GM23338 (cell line): ENCODE measurements around the gene RBM23.

Source experiments
- CREB1 ChIP-seq: fragments of 250-450 bp; sonication (Bioruptor Pico); IDR thresholded peaks from 2 replicates; pipeline ENCODE4 v1.5.0; 2020; ENCODE audit warnings: low read depth, mild to moderate bottlenecking, moderate library complexity
- EZH2 ChIP-seq: fragments of 200-600 bp; sonication (generic); IDR thresholded peaks from one replicate; pipeline ENCODE4 v1.8.0; 2017; ENCODE audit warnings: antibody characterized with exemption, mild to moderate bottlenecking, low read depth; ENCODE audit not compliant: unreplicated experiment
- EZH2phosphoT487 ChIP-seq: fragments of 200-600 bp; sonication (generic); IDR thresholded peaks from one replicate; pipeline ENCODE4 v1.8.1; 2018; ENCODE audit warnings: antibody characterized with exemption; ENCODE audit not compliant: unreplicated experiment
- STAT1 ChIP-seq: IDR thresholded peaks from one replicate; pipeline ENCODE4 v1.6.1; 2016; ENCODE audit warnings: antibody characterized with exemption; ENCODE audit not compliant: unreplicated experiment
- TF ChIP-seq, protein P1 (sequence below), 2 experiments: fragments of 200-600 bp in 1 of 2; sonication (generic) in 1 of 2; conservative IDR thresholded peaks; 2 replicates each; pipeline versions ENCODE4 v1.5.1 to v1.6.1; 2016 to 2017; ENCODE audit warnings: antibody characterized with exemption in 2 of 2, low read depth in 2 of 2, mild to moderate bottlenecking in 2 of 2, moderate library complexity in 1 of 2
- TF ChIP-seq, protein P2 (sequence below): IDR thresholded peaks from 2 replicates; pipeline ENCODE4 v1.6.1; 2016; ENCODE audit warnings: antibody characterized with exemption
- TF ChIP-seq, protein P3 (sequence below): IDR thresholded peaks from one replicate; pipeline ENCODE4 v1.6.1; 2018; ENCODE audit warnings: antibody characterized with exemption; ENCODE audit not compliant: unreplicated experiment

DNA sequence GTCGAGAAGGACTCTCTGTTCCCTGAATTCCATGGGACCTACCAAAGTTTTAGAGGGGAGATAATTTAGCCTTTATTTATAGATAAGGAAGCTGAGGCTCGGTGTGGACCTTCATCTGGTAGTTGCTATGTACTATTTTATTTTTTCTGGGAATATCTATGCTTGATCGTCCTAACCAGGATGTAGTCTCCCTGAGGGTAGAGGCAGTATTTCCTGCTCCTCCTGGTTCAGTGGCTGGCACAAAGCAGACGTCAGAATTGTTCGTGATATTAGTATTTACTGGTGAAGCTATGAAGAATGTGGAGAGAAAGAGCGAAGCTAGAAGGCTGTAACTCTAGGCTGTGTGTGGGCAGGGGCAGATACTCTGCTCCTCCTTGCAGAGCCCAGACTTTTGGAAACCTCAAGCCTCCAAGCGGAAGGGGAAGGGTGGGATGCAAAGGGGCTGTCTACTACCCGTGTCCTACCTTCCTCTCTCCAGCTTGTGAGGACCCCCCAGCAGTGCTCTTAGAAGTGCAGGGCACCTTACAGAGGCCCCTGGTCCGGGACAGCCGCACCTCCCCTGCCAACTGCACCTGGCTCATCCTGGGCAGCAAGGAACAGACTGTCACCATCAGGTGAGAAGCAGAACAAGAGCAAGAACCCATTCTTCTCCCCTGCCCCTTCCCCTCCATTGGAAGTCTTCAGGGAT lies 46.0 kb downstream of the RBM23 start:
- TF ChIP-seq, protein P1, sequence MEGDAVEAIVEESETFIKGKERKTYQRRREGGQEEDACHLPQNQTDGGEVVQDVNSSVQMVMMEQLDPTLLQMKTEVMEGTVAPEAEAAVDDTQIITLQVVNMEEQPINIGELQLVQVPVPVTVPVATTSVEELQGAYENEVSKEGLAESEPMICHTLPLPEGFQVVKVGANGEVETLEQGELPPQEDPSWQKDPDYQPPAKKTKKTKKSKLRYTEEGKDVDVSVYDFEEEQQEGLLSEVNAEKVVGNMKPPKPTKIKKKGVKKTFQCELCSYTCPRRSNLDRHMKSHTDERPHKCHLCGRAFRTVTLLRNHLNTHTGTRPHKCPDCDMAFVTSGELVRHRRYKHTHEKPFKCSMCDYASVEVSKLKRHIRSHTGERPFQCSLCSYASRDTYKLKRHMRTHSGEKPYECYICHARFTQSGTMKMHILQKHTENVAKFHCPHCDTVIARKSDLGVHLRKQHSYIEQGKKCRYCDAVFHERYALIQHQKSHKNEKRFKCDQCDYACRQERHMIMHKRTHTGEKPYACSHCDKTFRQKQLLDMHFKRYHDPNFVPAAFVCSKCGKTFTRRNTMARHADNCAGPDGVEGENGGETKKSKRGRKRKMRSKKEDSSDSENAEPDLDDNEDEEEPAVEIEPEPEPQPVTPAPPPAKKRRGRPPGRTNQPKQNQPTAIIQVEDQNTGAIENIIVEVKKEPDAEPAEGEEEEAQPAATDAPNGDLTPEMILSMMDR (conservative IDR thresholded peaks at IDR 0.05; ENCODE audit: low read depth in 2 of 2) = no peak
- TF ChIP-seq EZH2phosphoT487 (no peak), EZH2 (no peak), CREB1 (no peak), STAT1 (no peak)
- TF ChIP-seq, protein P2, sequence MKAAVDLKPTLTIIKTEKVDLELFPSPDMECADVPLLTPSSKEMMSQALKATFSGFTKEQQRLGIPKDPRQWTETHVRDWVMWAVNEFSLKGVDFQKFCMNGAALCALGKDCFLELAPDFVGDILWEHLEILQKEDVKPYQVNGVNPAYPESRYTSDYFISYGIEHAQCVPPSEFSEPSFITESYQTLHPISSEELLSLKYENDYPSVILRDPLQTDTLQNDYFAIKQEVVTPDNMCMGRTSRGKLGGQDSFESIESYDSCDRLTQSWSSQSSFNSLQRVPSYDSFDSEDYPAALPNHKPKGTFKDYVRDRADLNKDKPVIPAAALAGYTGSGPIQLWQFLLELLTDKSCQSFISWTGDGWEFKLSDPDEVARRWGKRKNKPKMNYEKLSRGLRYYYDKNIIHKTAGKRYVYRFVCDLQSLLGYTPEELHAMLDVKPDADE = no peak
- TF ChIP-seq, protein P3, sequence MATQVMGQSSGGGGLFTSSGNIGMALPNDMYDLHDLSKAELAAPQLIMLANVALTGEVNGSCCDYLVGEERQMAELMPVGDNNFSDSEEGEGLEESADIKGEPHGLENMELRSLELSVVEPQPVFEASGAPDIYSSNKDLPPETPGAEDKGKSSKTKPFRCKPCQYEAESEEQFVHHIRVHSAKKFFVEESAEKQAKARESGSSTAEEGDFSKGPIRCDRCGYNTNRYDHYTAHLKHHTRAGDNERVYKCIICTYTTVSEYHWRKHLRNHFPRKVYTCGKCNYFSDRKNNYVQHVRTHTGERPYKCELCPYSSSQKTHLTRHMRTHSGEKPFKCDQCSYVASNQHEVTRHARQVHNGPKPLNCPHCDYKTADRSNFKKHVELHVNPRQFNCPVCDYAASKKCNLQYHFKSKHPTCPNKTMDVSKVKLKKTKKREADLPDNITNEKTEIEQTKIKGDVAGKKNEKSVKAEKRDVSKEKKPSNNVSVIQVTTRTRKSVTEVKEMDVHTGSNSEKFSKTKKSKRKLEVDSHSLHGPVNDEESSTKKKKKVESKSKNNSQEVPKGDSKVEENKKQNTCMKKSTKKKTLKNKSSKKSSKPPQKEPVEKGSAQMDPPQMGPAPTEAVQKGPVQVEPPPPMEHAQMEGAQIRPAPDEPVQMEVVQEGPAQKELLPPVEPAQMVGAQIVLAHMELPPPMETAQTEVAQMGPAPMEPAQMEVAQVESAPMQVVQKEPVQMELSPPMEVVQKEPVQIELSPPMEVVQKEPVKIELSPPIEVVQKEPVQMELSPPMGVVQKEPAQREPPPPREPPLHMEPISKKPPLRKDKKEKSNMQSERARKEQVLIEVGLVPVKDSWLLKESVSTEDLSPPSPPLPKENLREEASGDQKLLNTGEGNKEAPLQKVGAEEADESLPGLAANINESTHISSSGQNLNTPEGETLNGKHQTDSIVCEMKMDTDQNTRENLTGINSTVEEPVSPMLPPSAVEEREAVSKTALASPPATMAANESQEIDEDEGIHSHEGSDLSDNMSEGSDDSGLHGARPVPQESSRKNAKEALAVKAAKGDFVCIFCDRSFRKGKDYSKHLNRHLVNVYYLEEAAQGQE = no peak
